Type B pancreatic cell (in vitro differentiated cells): ENCODE data around the gene IFNL3. TPM values are rescaled to one million over a fixed set of nuclear protein-coding genes. Genes with fewer than 3 reads are reported as not detected.

ENCODE experiments used
- DNase-seq: peaks from one replicate; pipeline ENCODE4 v3.0.0; 2021; ENCODE audit warnings: mixed read lengths; ENCODE audit not compliant: unreplicated experiment; ENCODE audit errors: extremely low spot score
- H3K27ac Mint-ChIP-seq: 2 replicates; pipeline ENCODE4 v1.8.0; 2021; ENCODE audit warnings: mild to moderate bottlenecking, mixed read lengths
- H3K27me3 Mint-ChIP-seq: 2 replicates; pipeline ENCODE4 v1.8.0; 2021; ENCODE audit warnings: mixed read lengths
- H3K36me3 Mint-ChIP-seq: 2 replicates; pipeline ENCODE4 v1.8.0; 2021; ENCODE audit warnings: mixed read lengths
- H3K4me1 Mint-ChIP-seq: one replicate; pipeline ENCODE4 v1.8.0; 2021; ENCODE audit warnings: mixed read lengths; ENCODE audit not compliant: unreplicated experiment
- H3K4me3 Mint-ChIP-seq: 2 replicates; pipeline ENCODE4 v1.8.0; 2021; ENCODE audit warnings: mild to moderate bottlenecking, mixed read lengths
- H3K9me3 Mint-ChIP-seq: 2 replicates; pipeline ENCODE4 v1.8.0; 2021; ENCODE audit warnings: mixed read lengths
- CTCF ChIP-seq: fragments of 200-600 bp; sonication (generic); conservative IDR thresholded peaks from 2 replicates; pipeline ENCODE4 v1.5.0; 2021; ENCODE audit warnings: antibody characterized with exemption, mild to moderate bottlenecking
- total RNA-seq: library from RNA; stranded (reverse); gene quantifications from 2 replicates; pipeline ENCODE4 v1.2.1, GENCODE V29; 2021; ENCODE audit warnings: low replicate concordance

IFNL3 gene
- total RNA-seq, 1 donor from 2014 or later: not detected

GRCh38 chr19:39196320-39196719 is 48.5 kb downstream of the IFNL3 start:
- H3K36me3 Mint-ChIP-seq: no peaks in the 10 kb centered on the region
- peaks cover 22% of the 10 kb centered on the region for H3K4me1 Mint-ChIP-seq
- H3K9me3 Mint-ChIP-seq: no peaks in the 10 kb centered on the region
- no peak for DNase-seq
- H3K4me3 Mint-ChIP-seq: peak overlapping the region; percentile 20
- H3K27me3 Mint-ChIP-seq: peaks cover 49% of the 10 kb centered on the region
- TF ChIP-seq CTCF: no peak
- no peak overlapping the region for H3K27ac Mint-ChIP-seq

GRCh38 chr19:39195755-39196154 is 49.1 kb downstream of the IFNL3 start:
- Mint-ChIP-seq H3K27me3 (peaks cover 44% of the 10 kb centered on the region), H3K36me3 (no peaks in the 10 kb centered on the region), H3K27ac (peak overlapping the region; percentile 55), H3K4me3 (peak overlapping the region; percentile 39), H3K9me3 (no peaks in the 10 kb centered on the region), H3K4me1 (peaks cover 23% of the 10 kb centered on the region)
- no peak for DNase-seq
- TF ChIP-seq CTCF: no peak

GRCh38 chr19:39194832-39195542 is 49.8 kb downstream of the IFNL3 start:
- Mint-ChIP-seq H3K27ac (peak overlapping the region; percentile 55), H3K4me1 (peaks cover 27% of the 10 kb centered on the region), H3K9me3 (no peaks in the 10 kb centered on the region), H3K27me3 (peaks cover 42% of the 10 kb centered on the region), H3K4me3 (peak overlapping the region; percentile 39), H3K36me3 (no peaks in the 10 kb centered on the region)
- no peak for TF ChIP-seq CTCF
- DNase-seq: no peak

GRCh38 chr19:39193803-39194202 is 51.0 kb downstream of the IFNL3 start:
- Mint-ChIP-seq H3K27ac (peak overlapping the region; percentile 75), H3K4me1 (peaks cover 31% of the 10 kb centered on the region), H3K27me3 (peaks cover 41% of the 10 kb centered on the region), H3K36me3 (no peaks in the 10 kb centered on the region), H3K9me3 (no peaks in the 10 kb centered on the region), H3K4me3 (peak overlapping the region; percentile 12)
- DNase-seq: no peak
- TF ChIP-seq CTCF: no peak

Other genes starting within 250 kb of the IFNL3 start
- gene FBXO27, start 212.5 kb downstream of the IFNL3 start, total RNA-seq: 8.2 and 10.1 TPM in 2 replicates
- 0.29 and 0.31 TPM in 2 replicates for gene ACP7, start 160.6 kb downstream of the IFNL3 start, total RNA-seq
- gene PAK4, start 119.2 kb downstream of the IFNL3 start, total RNA-seq: 52.1 and 64.3 TPM in 2 replicates
- gene NCCRP1, start 48.0 kb downstream of the IFNL3 start, total RNA-seq: 19.0 and 22.6 TPM in 2 replicates
- not detected in 2 replicates for gene SYCN, start 40.7 kb downstream of the IFNL3 start, total RNA-seq
- gene IFNL4, start 3.9 kb upstream of the IFNL3 start, total RNA-seq: not detected in 2 replicates
- not detected in 2 replicates for gene IFNL2, start 23.4 kb upstream of the IFNL3 start, total RNA-seq
- not detected in 2 replicates for gene IFNL1, start 51.4 kb upstream of the IFNL3 start, total RNA-seq
- gene LRFN1, start 75.9 kb upstream of the IFNL3 start, total RNA-seq: 3.6 and 5.6 TPM in 2 replicates
- not detected in 2 replicates for gene GMFG, start 91.0 kb upstream of the IFNL3 start, total RNA-seq
- 116 and 123 TPM in 2 replicates for gene SAMD4B, start 97.4 kb upstream of the IFNL3 start, total RNA-seq
- 36.9 and 43.6 TPM in 2 replicates for gene PAF1, start 146.1 kb upstream of the IFNL3 start, total RNA-seq
- 37.3 and 40.8 TPM in 2 replicates for gene MED29, start 146.4 kb upstream of the IFNL3 start, total RNA-seq
- gene ZFP36, start 161.8 kb upstream of the IFNL3 start, total RNA-seq: 36.0 and 101 TPM in 2 replicates
- gene PLEKHG2, start 167.7 kb upstream of the IFNL3 start, total RNA-seq: 32.9 and 86.7 TPM in 2 replicates
- gene RPS16, start 190.9 kb upstream of the IFNL3 start, total RNA-seq: 2,174 and 2,175 TPM in 2 replicates
- 142 and 144 TPM in 2 replicates for gene SUPT5H, start 200.6 kb upstream of the IFNL3 start, total RNA-seq
- gene TIMM50, start 235.8 kb upstream of the IFNL3 start, total RNA-seq: 63.6 and 82.2 TPM in 2 replicates